Measurements from ENCODE around the gene POU5F1.

DNA sequence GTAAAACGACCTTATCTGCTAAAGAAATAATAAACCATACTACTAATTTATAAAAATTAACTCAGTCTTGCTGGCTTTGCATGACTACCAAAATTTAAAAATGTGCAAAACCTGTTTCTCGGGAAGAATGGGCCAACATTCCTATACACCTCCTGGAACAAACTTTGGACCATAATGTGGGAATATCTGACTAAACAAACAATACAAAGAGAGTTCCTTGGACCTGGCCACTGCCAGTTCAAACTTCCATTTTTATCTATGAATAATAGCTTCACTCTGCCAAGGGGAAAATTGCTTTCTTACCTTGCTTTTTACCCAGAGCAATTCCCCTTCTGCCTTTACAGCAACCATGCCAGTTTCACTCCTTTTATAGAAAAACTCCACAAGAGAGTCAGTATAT is 38.7 kb upstream of the POU5F1 start:
- TF ChIP-seq POLR2AphosphoS5 (IDR thresholded peaks at IDR 0.05; ENCODE audit: low read depth, low read length), result no peak
- TF ChIP-seq POLR2A (IDR thresholded peaks at IDR 0.05; ENCODE audit: low read depth, low read length), result no peak
- TF ChIP-seq TAF1 (IDR thresholded peaks at IDR 0.05; ENCODE audit: low read depth, low read length), result no peak
- TF ChIP-seq POU2F2 (IDR thresholded peaks at IDR 0.05; ENCODE audit: low read depth, low read length), result no peak
- no peak for TF ChIP-seq SPI1 (IDR thresholded peaks at IDR 0.05; ENCODE audit: low read depth, low read length)
- no peak for TF ChIP-seq PAX5 (IDR thresholded peaks at IDR 0.05; ENCODE audit: insufficient read depth, low read length, severe bottlenecking)
